ENCODE data around the gene MARK4. TPM values are rescaled to one million over a fixed set of nuclear protein-coding genes. Genes with fewer than 3 reads are reported as not detected.
"Not testable (repeated sequence)": the region's sequence is repeated elsewhere in the genome, so short reads cannot be mapped to it uniquely, and the experiment has no call there.

The MARK4 gene
- polyA plus RNA-seq, 1 donor (not counting 4 experiments of a cell fraction or from before 2014, with no cell fraction given), result 19.7 TPM

- no peak for FAIRE-seq
- Histone ChIP-seq H3K27ac (ENCODE audit: control insufficient read depth, insufficient read depth, low read length) (no peak overlapping the region), H3K9ac (ENCODE audit: control insufficient read depth, extremely low read depth, insufficient read depth, low read length) (no peak overlapping the region), H2AFZ (ENCODE audit: control insufficient read depth, low read length) (no peak overlapping the region), H3K79me2 (ENCODE audit: control insufficient read depth, insufficient read depth, low read length) (no peaks in the 10 kb centered on the region), H3K4me3 (ENCODE audit: control insufficient read depth in 2 of 3, extremely low read depth in 1 of 3, insufficient read depth in 2 of 3, low read depth in 1 of 3, low read length in 3 of 3) (no peak overlapping the region), H3K36me3 (ENCODE audit: control insufficient read depth in 2 of 2, extremely low read depth in 1 of 2, insufficient read depth in 2 of 2, low read length in 2 of 2) (no peaks in the 10 kb centered on the region), H3K9me1 (ENCODE audit: control insufficient read depth, extremely low read depth, insufficient read depth, low read length) (no peaks in the 10 kb centered on the region), H3K9me3 (ENCODE audit: control insufficient read depth, low read depth, low read length) (no peaks in the 10 kb centered on the region), H4K20me1 (ENCODE audit: control insufficient read depth, extremely low read depth, insufficient read depth, low read length) (no peaks in the 10 kb centered on the region), H3K4me2 (ENCODE audit: control insufficient read depth, extremely low read depth, insufficient read depth, low read depth, low read length) (no peak overlapping the region), H3K27me3 (ENCODE audit: control insufficient read depth, extremely low read depth, insufficient read depth, low read length) (no peaks in the 10 kb centered on the region), H3K4me1 (ENCODE audit: control insufficient read depth, extremely low read depth, insufficient read depth, low read length) (peaks cover 12% of the 10 kb centered on the region)
- no peak for DNase-seq (ENCODE audit: low read depth, low spot score)
- TF ChIP-seq EZH2 (IDR thresholded peaks at IDR 0.05; ENCODE audit: low read length), result no peak
- TF ChIP-seq, protein P1, sequence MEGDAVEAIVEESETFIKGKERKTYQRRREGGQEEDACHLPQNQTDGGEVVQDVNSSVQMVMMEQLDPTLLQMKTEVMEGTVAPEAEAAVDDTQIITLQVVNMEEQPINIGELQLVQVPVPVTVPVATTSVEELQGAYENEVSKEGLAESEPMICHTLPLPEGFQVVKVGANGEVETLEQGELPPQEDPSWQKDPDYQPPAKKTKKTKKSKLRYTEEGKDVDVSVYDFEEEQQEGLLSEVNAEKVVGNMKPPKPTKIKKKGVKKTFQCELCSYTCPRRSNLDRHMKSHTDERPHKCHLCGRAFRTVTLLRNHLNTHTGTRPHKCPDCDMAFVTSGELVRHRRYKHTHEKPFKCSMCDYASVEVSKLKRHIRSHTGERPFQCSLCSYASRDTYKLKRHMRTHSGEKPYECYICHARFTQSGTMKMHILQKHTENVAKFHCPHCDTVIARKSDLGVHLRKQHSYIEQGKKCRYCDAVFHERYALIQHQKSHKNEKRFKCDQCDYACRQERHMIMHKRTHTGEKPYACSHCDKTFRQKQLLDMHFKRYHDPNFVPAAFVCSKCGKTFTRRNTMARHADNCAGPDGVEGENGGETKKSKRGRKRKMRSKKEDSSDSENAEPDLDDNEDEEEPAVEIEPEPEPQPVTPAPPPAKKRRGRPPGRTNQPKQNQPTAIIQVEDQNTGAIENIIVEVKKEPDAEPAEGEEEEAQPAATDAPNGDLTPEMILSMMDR (optimal IDR thresholded peaks at IDR 0.05 in 1 of 3, IDR thresholded peaks at IDR 0.05 in 1 of 3, conservative IDR thresholded peaks at IDR 0.05 in 1 of 3; ENCODE audit: extremely low read depth in 1 of 3, insufficient read depth in 2 of 3, low read length in 3 of 3), result no peak
- dilution Hi-C loops (cut with MboI; ENCODE audit: extremely low pct_ligation_motif_present, low sequenced_read_pairs), result no loop called here
Measured at GRCh38 chr19:45307361-45307760, 56.3 kb downstream of the MARK4 start.

DNA sequence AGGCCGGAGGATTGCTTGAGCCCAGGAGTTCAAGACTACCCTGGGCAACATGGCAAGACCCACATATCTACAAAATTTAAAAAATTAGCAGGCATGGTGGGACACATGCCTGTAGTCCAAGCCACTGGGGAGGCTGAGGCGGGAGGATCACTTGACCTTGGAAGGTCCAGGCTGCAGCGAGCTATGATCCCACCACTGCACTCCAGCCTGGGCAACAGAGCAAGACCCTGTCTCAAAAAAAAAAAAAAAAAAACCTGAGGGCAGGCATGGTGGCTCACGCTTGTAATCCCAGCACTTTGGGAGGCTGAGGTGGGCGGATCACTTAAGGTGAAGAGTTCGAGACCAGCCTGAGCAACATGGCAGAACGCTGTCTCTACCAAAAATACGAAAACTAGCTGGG, 58.3 kb downstream of the MARK4 start:
- DNase-seq (ENCODE audit: low read depth, low spot score); dilution Hi-C loops (cut with MboI; ENCODE audit: extremely low pct_ligation_motif_present, low sequenced_read_pairs); H3K36me3 ChIP-seq (ENCODE audit: control insufficient read depth in 2 of 2, extremely low read depth in 1 of 2, insufficient read depth in 2 of 2, low read length in 2 of 2); H3K4me3 ChIP-seq (ENCODE audit: control insufficient read depth in 2 of 3, extremely low read depth in 1 of 3, insufficient read depth in 2 of 3, low read depth in 1 of 3, low read length in 3 of 3); H3K4me2 ChIP-seq (ENCODE audit: control insufficient read depth, extremely low read depth, insufficient read depth, low read depth, low read length); FAIRE-seq; H3K27ac ChIP-seq (ENCODE audit: control insufficient read depth, insufficient read depth, low read length); H3K27me3 ChIP-seq (ENCODE audit: control insufficient read depth, extremely low read depth, insufficient read depth, low read length); H4K20me1 ChIP-seq (ENCODE audit: control insufficient read depth, extremely low read depth, insufficient read depth, low read length); H3K9ac ChIP-seq (ENCODE audit: control insufficient read depth, extremely low read depth, insufficient read depth, low read length); H3K79me2 ChIP-seq (ENCODE audit: control insufficient read depth, insufficient read depth, low read length); H2AFZ ChIP-seq (ENCODE audit: control insufficient read depth, low read length); H3K9me3 ChIP-seq (ENCODE audit: control insufficient read depth, low read depth, low read length); H3K9me1 ChIP-seq (ENCODE audit: control insufficient read depth, extremely low read depth, insufficient read depth, low read length): not testable (repeated sequence)
- peaks cover 12% of the 10 kb centered on the region for H3K4me1 ChIP-seq (ENCODE audit: control insufficient read depth, extremely low read depth, insufficient read depth, low read length)

- H2AFZ ChIP-seq (ENCODE audit: control insufficient read depth, low read length), result no peak overlapping the region
- dilution Hi-C loops (cut with MboI; ENCODE audit: extremely low pct_ligation_motif_present, low sequenced_read_pairs), result no loop called here
- H3K4me1 ChIP-seq (ENCODE audit: control insufficient read depth, extremely low read depth, insufficient read depth, low read length), result no peaks in the 10 kb centered on the region
- H3K9ac ChIP-seq (ENCODE audit: control insufficient read depth, extremely low read depth, insufficient read depth, low read length), result no peak overlapping the region
- H3K36me3 ChIP-seq (ENCODE audit: control insufficient read depth in 2 of 2, extremely low read depth in 1 of 2, insufficient read depth in 2 of 2, low read length in 2 of 2), result no peaks in the 10 kb centered on the region
- H3K4me3 ChIP-seq (ENCODE audit: control insufficient read depth in 2 of 3, extremely low read depth in 1 of 3, insufficient read depth in 2 of 3, low read depth in 1 of 3, low read length in 3 of 3), result no peak overlapping the region
- FAIRE-seq, result no peak
- H3K79me2 ChIP-seq (ENCODE audit: control insufficient read depth, insufficient read depth, low read length), result no peaks in the 10 kb centered on the region
- no peaks in the 10 kb centered on the region for H3K9me1 ChIP-seq (ENCODE audit: control insufficient read depth, extremely low read depth, insufficient read depth, low read length)
- H3K9me3 ChIP-seq (ENCODE audit: control insufficient read depth, low read depth, low read length), result no peaks in the 10 kb centered on the region
- TF ChIP-seq, protein P1 (optimal IDR thresholded peaks at IDR 0.05 in 1 of 3, IDR thresholded peaks at IDR 0.05 in 1 of 3, conservative IDR thresholded peaks at IDR 0.05 in 1 of 3; ENCODE audit: extremely low read depth in 1 of 3, insufficient read depth in 2 of 3, low read length in 3 of 3), result no peak
- no peak for TF ChIP-seq EZH2 (IDR thresholded peaks at IDR 0.05; ENCODE audit: low read length)
- H3K4me2 ChIP-seq (ENCODE audit: control insufficient read depth, extremely low read depth, insufficient read depth, low read depth, low read length), result no peak overlapping the region
- H3K27me3 ChIP-seq (ENCODE audit: control insufficient read depth, extremely low read depth, insufficient read depth, low read length), result peaks cover 17% of the 10 kb centered on the region
- DNase-seq (ENCODE audit: low read depth, low spot score), result no peak
- H4K20me1 ChIP-seq (ENCODE audit: control insufficient read depth, extremely low read depth, insufficient read depth, low read length), result no peaks in the 10 kb centered on the region
- H3K27ac ChIP-seq (ENCODE audit: control insufficient read depth, insufficient read depth, low read length), result no peak overlapping the region
Measured at GRCh38 chr19:45311621-45312020, 60.5 kb downstream of the MARK4 start.

GRCh38 chr19:45312285-45312684, 61.2 kb downstream of the MARK4 start:
- peaks cover 17% of the 10 kb centered on the region for H3K27me3 ChIP-seq (ENCODE audit: control insufficient read depth, extremely low read depth, insufficient read depth, low read length)
- FAIRE-seq; DNase-seq (ENCODE audit: low read depth, low spot score); dilution Hi-C loops (cut with MboI; ENCODE audit: extremely low pct_ligation_motif_present, low sequenced_read_pairs); H3K36me3 ChIP-seq (ENCODE audit: control insufficient read depth in 2 of 2, extremely low read depth in 1 of 2, insufficient read depth in 2 of 2, low read length in 2 of 2); H2AFZ ChIP-seq (ENCODE audit: control insufficient read depth, low read length); H3K27ac ChIP-seq (ENCODE audit: control insufficient read depth, insufficient read depth, low read length); H3K79me2 ChIP-seq (ENCODE audit: control insufficient read depth, insufficient read depth, low read length); H3K4me2 ChIP-seq (ENCODE audit: control insufficient read depth, extremely low read depth, insufficient read depth, low read depth, low read length); H3K9me1 ChIP-seq (ENCODE audit: control insufficient read depth, extremely low read depth, insufficient read depth, low read length); H3K4me1 ChIP-seq (ENCODE audit: control insufficient read depth, extremely low read depth, insufficient read depth, low read length); H3K4me3 ChIP-seq (ENCODE audit: control insufficient read depth in 2 of 3, extremely low read depth in 1 of 3, insufficient read depth in 2 of 3, low read depth in 1 of 3, low read length in 3 of 3); H3K9ac ChIP-seq (ENCODE audit: control insufficient read depth, extremely low read depth, insufficient read depth, low read length); H4K20me1 ChIP-seq (ENCODE audit: control insufficient read depth, extremely low read depth, insufficient read depth, low read length); H3K9me3 ChIP-seq (ENCODE audit: control insufficient read depth, low read depth, low read length): not testable (repeated sequence)
